SK-N-SH (cell line): ENCODE measurements around the gene LGALS3. TPM values are rescaled to one million over a fixed set of nuclear protein-coding genes. Genes with fewer than 3 reads are reported as not detected.

ENCODE experiments used
- CTCF ChIA-PET: fragments of 300-600, 350-600 bp; formaldehyde crosslinking; extraction: SDS; loops from one replicate; lab custom pipeline; 2021; lab: Yijun Ruan, JAX
- POLR2A ChIA-PET: fragments of 350-600 bp; sonication (Branson Sonifier 250); formaldehyde crosslinking; extraction: SDS; loops from one replicate; lab custom pipeline; 2020; ENCODE audit warnings: antibody characterized with exemption, inconsistent platforms; lab: Yijun Ruan, JAX
- DNase-seq: peaks from one replicate; pipeline ENCODE4 v3.0.0; 2012
- H2AFZ ChIP-seq: fragments of 200-600 bp; sonication (generic); 2 replicates; pipeline ENCODE4 v1.8.1; 2016; ENCODE audit warnings: antibody characterized with exemption, mild to moderate bottlenecking, low read depth
- H3F3A ChIP-seq: fragments of 200-600 bp; sonication (generic); replicated peaks from 2 replicates; pipeline ENCODE3; 2016; ENCODE audit warnings: antibody characterized with exemption, mild to moderate bottlenecking; ENCODE audit not compliant: insufficient read depth
- H3K27ac ChIP-seq, 2 experiments: fragments of 200-500 bp in 1 of 2; fragments of 200-600 bp in 1 of 2; sonication (Bioruptor generic) in 1 of 2; sonication (generic), shearing (Covaris generic) in 1 of 2; 2 replicates each; pipeline versions ENCODE4 v1.5.1 to v1.6.1; 2014 to 2016; ENCODE audit warnings: low read depth in 2 of 2, inconsistent platforms in 1 of 2, low read length in 1 of 2, mild to moderate bottlenecking in 1 of 2, mixed read lengths in 1 of 2
- H3K27me3 ChIP-seq: fragments of 200-600 bp; sonication (generic), shearing (Covaris generic); 2 replicates; pipeline ENCODE4 v1.6.1; 2016; ENCODE audit warnings: mixed run types; ENCODE audit not compliant: insufficient read depth
- H3K36me3 ChIP-seq, 2 experiments: fragments of 200-500 bp in 1 of 2; fragments of 200-600 bp in 1 of 2; sonication (Bioruptor generic) in 1 of 2; sonication (generic) in 1 of 2; replicated peaks in 1 of 2; 2 replicates each; pipeline versions ENCODE3 to v1.5.1; 2014 to 2016; ENCODE audit warnings: low read length in 1 of 2, mild to moderate bottlenecking in 1 of 2; ENCODE audit not compliant: insufficient read depth in 2 of 2, control insufficient read depth in 1 of 2
- H3K4me1 ChIP-seq, 2 experiments: fragments of 200-500 bp in 1 of 2; fragments of 200-600 bp in 1 of 2; sonication (Bioruptor generic) in 1 of 2; sonication (generic), shearing (Covaris generic) in 1 of 2; 2 replicates each; pipeline versions ENCODE4 v1.5.1 to v1.6.1; 2014 to 2016; ENCODE audit warnings: low read depth in 1 of 2, low read length in 1 of 2, mixed run types in 1 of 2; ENCODE audit not compliant: insufficient read depth in 2 of 2, control insufficient read depth in 1 of 2
- H3K4me2 ChIP-seq: fragments of 200-600 bp; sonication (generic), shearing (Covaris generic); 2 replicates; pipeline ENCODE4 v1.6.1; 2017; ENCODE audit warnings: mixed run types
- H3K4me3 ChIP-seq, 2 experiments: fragments of 200-500 bp in 1 of 2; fragments of 200-600 bp in 1 of 2; sonication (Bioruptor generic) in 1 of 2; sonication (generic), shearing (Covaris generic) in 1 of 2; 2 replicates each; pipeline versions ENCODE4 v1.5.1 to v1.8.1; 2014 to 2016; ENCODE audit warnings: low read depth in 2 of 2, inconsistent platforms in 1 of 2, low read length in 1 of 2, mild to moderate bottlenecking in 1 of 2, mixed read lengths in 1 of 2, moderate library complexity in 1 of 2
- H3K79me2 ChIP-seq: fragments of 200-600 bp; sonication (generic); 2 replicates; pipeline ENCODE4 v1.8.1; 2017; ENCODE audit warnings: mild to moderate bottlenecking; ENCODE audit not compliant: insufficient read depth
- H3K9ac ChIP-seq: fragments of 200-600 bp; sonication (generic); 2 replicates; pipeline ENCODE4 v1.6.1; 2017; ENCODE audit warnings: mixed run types
- H3K9me2 ChIP-seq: fragments of 200-600 bp; sonication (generic); 2 replicates; pipeline ENCODE4 v1.6.1; 2017; ENCODE audit warnings: mixed run types
- H3K9me3 ChIP-seq: fragments of 200-600 bp; sonication (generic); 2 replicates; pipeline ENCODE4 v1.6.1; 2017; ENCODE audit warnings: mixed run types, mild to moderate bottlenecking, moderate library complexity
- H4K20me1 ChIP-seq: fragments of 200-600 bp; sonication (generic); 2 replicates; pipeline ENCODE4 v1.6.1; 2017; ENCODE audit warnings: mild to moderate bottlenecking, mixed run types; ENCODE audit not compliant: insufficient read depth
- ELF1 ChIP-seq: IDR thresholded peaks from 2 replicates; pipeline ENCODE4 v1.4.0; 2012
- EZH2phosphoT487 ChIP-seq: fragments of 200-600 bp; sonication (generic); IDR thresholded peaks from 2 replicates; pipeline ENCODE4 v1.6.1; 2017; ENCODE audit warnings: low read depth, mixed run types, mild to moderate bottlenecking, antibody characterized with exemption, moderate library complexity, borderline replicate concordance
- FOXM1 ChIP-seq: IDR thresholded peaks from 2 replicates; pipeline ENCODE4 v1.4.0; 2012; ENCODE audit warnings: low read depth, mild to moderate bottlenecking
- GATA2 ChIP-seq: sonication (generic); formaldehyde crosslinking; IDR thresholded peaks from 2 replicates; pipeline ENCODE4 v1.5.0; 2020; ENCODE audit warnings: mild to moderate bottlenecking, missing genetic modification reagents
- MEF2A ChIP-seq: IDR thresholded peaks from 2 replicates; pipeline ENCODE4 v1.4.0; 2012; ENCODE audit warnings: low read depth, borderline replicate concordance
- PBX3 ChIP-seq: IDR thresholded peaks from 2 replicates; pipeline ENCODE4; 2012
- RAD21 ChIP-seq: IDR thresholded peaks from 2 replicates; pipeline ENCODE4 v1.6.1; 2012; ENCODE audit warnings: mild to moderate bottlenecking, low read length
- TAF1 ChIP-seq: IDR thresholded peaks from 2 replicates; pipeline ENCODE4 v1.6.1; 2012; ENCODE audit warnings: low read depth, mild to moderate bottlenecking, low read length, moderate library complexity, borderline replicate concordance
- TCF12 ChIP-seq: IDR thresholded peaks from 2 replicates; pipeline ENCODE4 v1.4.0; 2012
- USF1 ChIP-seq: IDR thresholded peaks from 2 replicates; pipeline ENCODE4 v1.4.0; 2012; ENCODE audit warnings: low read depth, borderline replicate concordance
- ZBTB33 ChIP-seq: IDR thresholded peaks from 2 replicates; pipeline ENCODE4 v1.4.0; 2012; ENCODE audit warnings: low read depth, borderline replicate concordance
- WGBS: methylation state at CpG from one replicate; pipeline ENCODE4 v1.1.6; 2017; ENCODE audit warnings: low lambda C conversion rate; 5-methylcytosine and 5-hydroxymethylcytosine counted together
- polyA plus RNA-seq, 3 experiments: library from polyadenylated mRNA; depleted of rRNA; stranded (reverse); fragments of >200 nt; gene quantifications; 2 replicates each; pipeline ENCODE4 v1.2.3, GENCODE V29; 2012

The LGALS3 gene
- polyA plus RNA-seq, 1 of the 3 experiments (the other 2 are of a cell fraction): 59.8 TPM

GRCh38 chr14:55151601-55152000 is 22.5 kb downstream of the LGALS3 start:
- Histone ChIP-seq H3K9me3 (no peaks in the 10 kb centered on the region), H3K27me3 (no peaks in the 10 kb centered on the region), H2AFZ (no peak overlapping the region), H3K36me3 (peaks cover 35 to 37% of the 10 kb centered on the region in 2 experiments), H3K79me2 (no peaks in the 10 kb centered on the region), H3K4me3 (no peak overlapping the region), H3F3A (peaks cover 16% of the 10 kb centered on the region), H3K4me1 (no peaks in the 10 kb centered on the region; a peak in 1 of 4 replicates), H3K9ac (no peak overlapping the region), H3K4me2 (no peak overlapping the region), H3K27ac (no peak overlapping the region), H3K9me2 (no peaks in the 10 kb centered on the region), H4K20me1 (no peaks in the 10 kb centered on the region)
- WGBS: 92% methylated on average over 1 of the region's 1 CpG
- no peak for DNase-seq
- CTCF ChIA-PET: interaction anchor here (1.1 to 3.5 kb wide), 2 partner anchors 62 to 100 kb away, joined by 3 to 14 read pairs; partner anchors contain the start of gene MAPK1IP1L
- TF ChIP-seq MEF2A: no peak
- no peak for TF ChIP-seq GATA2 (CRISPR knock-in tag)
- no peak for TF ChIP-seq USF1
- TF ChIP-seq PBX3: no peak
- TF ChIP-seq RAD21: no peak
- no peak for TF ChIP-seq FOXM1
- no peak for TF ChIP-seq TAF1
- no peak for TF ChIP-seq EZH2phosphoT487
- no peak for TF ChIP-seq ELF1
- TF ChIP-seq TCF12: no peak
- POLR2A ChIA-PET: no interaction called here

- no peak for DNase-seq
- CTCF ChIA-PET: interaction anchor here (0.9 to 3.5 kb wide), 4 partner anchors 9 to 100 kb away, joined by 3 to 14 read pairs (median 4); partner anchors contain the start of gene MAPK1IP1L
- H2AFZ ChIP-seq: no peak overlapping the region
- no peak overlapping the region for H3K4me3 ChIP-seq
- H3K9me2 ChIP-seq: no peaks in the 10 kb centered on the region
- peaks cover 16% of the 10 kb centered on the region for H3F3A ChIP-seq
- H3K9ac ChIP-seq: no peak overlapping the region
- peaks cover 31 to 38% of the 10 kb centered on the region in 2 experiments for H3K36me3 ChIP-seq
- H3K4me1 ChIP-seq: no peaks in the 10 kb centered on the region; a peak in 1 of 4 replicates
- no peaks in the 10 kb centered on the region for H3K79me2 ChIP-seq
- no peaks in the 10 kb centered on the region for H3K9me3 ChIP-seq
- H3K27me3 ChIP-seq: no peaks in the 10 kb centered on the region
- H3K4me2 ChIP-seq: no peak overlapping the region
- TF ChIP-seq ZBTB33: no peak
- no peaks in the 10 kb centered on the region for H4K20me1 ChIP-seq
- H3K27ac ChIP-seq: no peak overlapping the region
- WGBS: 82% methylated on average over 1 of the region's 1 CpG
- POLR2A ChIA-PET: no interaction called here
These were observed 23.2 kb downstream of the LGALS3 start for GRCh38 chr14:55152052-55152753.
